ENCODE results near the gene GTF2H3.

The GTF2H3 gene

GRCh38 chr12:123645878-123646277 is 12.2 kb downstream of the GTF2H3 start:
- no peak for DNase-seq (ENCODE audit: low read depth)

- no peak for DNase-seq (ENCODE audit: low read depth)
Observed at GRCh38 chr12:123648401-123648800, 14.8 kb downstream of the GTF2H3 start.

- no peak for DNase-seq (ENCODE audit: low read depth)
Observed at GRCh38 chr12:123654129-123654701, 20.6 kb downstream of the GTF2H3 start.

DNA sequence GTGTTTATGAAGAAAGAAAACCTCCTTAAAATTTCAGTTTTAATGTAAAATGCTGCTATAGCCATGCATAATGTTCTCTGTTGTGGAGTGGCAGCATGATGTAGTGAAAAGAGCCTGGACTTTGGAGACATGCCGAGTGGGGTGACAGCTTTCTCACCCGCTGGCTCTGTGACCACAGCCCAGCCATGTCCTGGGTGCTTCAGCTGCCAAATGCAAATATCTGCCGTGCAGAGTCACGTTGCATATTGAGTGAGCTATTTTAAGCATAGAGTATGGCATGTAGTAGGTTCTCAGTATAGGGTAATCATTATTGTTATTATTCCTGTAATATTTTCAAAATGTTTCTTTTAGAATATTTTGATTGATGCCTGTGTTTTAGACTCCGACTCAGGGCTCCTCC is 21.8 kb downstream of the GTF2H3 start:
- DNase-seq (ENCODE audit: low read depth) = no peak

DNA sequence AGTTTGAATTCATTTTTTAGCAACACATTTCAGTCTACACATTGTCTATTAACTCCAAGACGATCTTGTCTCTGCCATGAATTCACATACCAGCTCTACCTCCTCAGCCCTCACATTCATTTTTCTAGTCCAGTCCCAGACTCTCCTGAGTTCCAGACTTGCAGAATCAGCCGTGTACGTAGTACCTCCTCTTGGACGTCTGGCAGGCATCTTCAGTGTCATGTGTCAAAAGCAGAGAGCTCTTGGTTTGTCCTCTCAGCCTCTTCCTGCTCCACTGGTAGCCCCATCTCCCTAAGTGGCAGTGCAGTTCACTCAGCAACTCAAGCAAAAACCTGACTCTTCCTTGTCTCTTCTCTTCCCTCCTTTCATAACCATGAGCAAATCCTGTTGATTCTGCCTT is 22.8 kb downstream of the GTF2H3 start:
- no peak for DNase-seq (ENCODE audit: low read depth)

GRCh38 chr12:123657211-123657610 is 23.6 kb downstream of the GTF2H3 start:
- DNase-seq (ENCODE audit: low read depth) = no peak

DNA sequence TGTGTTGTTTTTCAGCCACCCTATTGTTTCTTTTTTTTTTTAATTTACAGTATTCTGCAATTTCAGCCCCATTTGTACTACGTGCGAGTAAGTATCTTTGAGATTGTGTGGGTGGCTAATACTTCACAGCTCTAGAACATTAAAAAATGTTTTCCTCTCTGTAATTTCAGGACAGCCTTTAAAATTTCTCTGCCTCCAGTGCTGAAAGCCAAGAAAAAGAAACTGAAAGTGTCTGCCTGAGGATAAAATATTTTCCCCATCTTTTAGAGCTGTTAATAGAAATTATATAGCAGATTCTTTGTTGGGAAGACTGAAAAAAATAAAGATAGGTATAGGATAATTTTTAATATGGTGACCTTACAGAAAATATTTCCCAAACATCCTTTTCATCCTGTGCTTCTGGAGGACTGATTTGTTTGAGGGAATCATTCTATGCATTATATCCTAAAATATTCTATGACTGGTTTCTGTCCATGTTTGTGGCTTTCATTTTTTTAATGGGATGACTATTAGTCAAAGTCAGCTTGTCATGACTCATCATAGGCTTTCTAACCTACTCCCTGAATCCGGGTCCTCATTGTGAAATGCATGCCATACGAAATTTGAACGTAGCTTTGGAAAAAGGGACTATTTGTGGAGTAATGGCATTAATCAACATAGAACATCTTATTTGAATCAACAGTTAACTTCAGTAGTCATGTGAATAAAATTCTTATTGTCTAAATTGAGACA is 26.5 kb downstream of the GTF2H3 start:
- no peak for DNase-seq (ENCODE audit: low read depth)

- no peak for DNase-seq (ENCODE audit: low read depth)
Observed at GRCh38 chr12:123667771-123668170, 34.1 kb downstream of the GTF2H3 start.

GRCh38 chr12:123670882-123671728 is 37.5 kb downstream of the GTF2H3 start, which contains the start of gene TCTN2:
Gene TCTN2, plus strand, starts transcription at chr12:123671113. Its CDS starts 128 bp downstream, at chr12:123671241.
- DNase-seq (ENCODE audit: low read depth) = peak; percentile 93

- no peak for DNase-seq (ENCODE audit: low read depth)
Observed at GRCh38 chr12:123671876-123672275, 38.2 kb downstream of the GTF2H3 start.

- no peak for DNase-seq (ENCODE audit: low read depth)
Observed at GRCh38 chr12:123675436-123675835, 41.8 kb downstream of the GTF2H3 start.

- no peak for DNase-seq (ENCODE audit: low read depth)
Observed at GRCh38 chr12:123676616-123677320, 43.1 kb downstream of the GTF2H3 start.

DNA sequence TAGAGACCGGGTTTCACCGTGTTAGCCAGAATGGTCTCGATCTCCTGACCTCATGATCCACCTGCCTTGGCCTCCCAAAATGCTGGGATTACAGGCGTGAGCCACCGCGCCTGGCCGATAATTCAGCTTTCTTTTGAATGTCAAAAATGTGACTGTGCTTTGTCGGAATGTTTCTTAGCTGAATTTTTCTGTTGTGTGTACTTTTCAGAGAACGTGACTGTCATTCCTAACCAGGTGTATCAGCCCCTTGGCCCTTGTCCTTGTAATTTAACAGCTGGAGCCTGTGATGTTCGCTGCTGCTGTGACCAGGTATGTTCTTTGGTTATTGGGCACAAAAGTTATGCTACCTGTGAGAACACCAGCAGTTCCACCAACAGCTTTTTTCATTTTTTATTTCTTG is 45.4 kb downstream of the GTF2H3 start:
- no peak for DNase-seq (ENCODE audit: low read depth)

GRCh38 chr12:123681605-123682004 is 48.0 kb downstream of the GTF2H3 start:
- DNase-seq (ENCODE audit: low read depth) = no peak

DNA sequence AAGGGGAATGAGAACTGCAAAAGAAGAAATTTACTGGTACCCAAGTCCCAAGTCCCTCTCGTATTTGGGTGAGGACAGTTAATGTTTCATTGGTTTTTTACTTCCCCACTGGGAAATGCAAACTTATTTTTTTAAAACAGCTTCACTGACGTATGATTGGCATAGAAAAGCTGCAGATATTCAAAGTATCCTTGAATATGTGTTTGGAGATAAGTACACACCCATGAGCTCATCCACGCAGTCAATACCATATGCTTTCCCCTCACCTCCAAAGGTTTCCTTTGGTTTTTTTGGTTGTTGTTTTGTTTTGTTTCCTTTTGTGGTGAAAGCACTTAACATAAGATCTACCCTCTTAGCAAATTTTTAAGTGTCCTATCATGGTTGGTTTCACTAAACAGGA is 50.3 kb downstream of the GTF2H3 start:
- no peak for DNase-seq (ENCODE audit: low read depth)

DNA sequence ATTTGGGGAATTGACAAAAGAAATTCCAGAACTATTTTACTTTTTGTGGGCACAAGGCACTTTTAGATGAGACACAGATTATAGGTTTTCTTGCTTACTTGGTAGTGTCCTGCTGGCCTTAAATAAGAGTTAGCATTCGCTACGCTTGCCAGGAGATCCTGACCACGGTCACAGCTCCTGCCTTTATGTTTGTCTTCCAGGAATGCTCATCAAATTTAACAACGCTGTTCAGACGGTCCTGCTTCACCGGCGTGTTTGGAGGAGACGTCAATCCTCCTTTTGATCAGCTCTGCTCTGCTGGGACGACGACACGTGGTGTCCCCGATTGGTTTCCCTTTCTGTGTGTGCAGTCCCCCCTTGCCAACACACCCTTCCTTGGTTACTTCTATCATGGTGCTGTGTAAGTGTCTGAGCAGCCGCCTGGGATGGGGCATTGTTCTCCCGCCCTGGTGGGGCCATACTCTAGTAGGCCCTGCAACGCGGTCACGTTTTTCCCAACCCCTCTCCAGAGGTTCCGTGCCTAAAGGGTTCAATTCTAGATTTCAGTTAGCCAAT is 53.1 kb downstream of the GTF2H3 start:
- no peak for DNase-seq (ENCODE audit: low read depth)

DNA sequence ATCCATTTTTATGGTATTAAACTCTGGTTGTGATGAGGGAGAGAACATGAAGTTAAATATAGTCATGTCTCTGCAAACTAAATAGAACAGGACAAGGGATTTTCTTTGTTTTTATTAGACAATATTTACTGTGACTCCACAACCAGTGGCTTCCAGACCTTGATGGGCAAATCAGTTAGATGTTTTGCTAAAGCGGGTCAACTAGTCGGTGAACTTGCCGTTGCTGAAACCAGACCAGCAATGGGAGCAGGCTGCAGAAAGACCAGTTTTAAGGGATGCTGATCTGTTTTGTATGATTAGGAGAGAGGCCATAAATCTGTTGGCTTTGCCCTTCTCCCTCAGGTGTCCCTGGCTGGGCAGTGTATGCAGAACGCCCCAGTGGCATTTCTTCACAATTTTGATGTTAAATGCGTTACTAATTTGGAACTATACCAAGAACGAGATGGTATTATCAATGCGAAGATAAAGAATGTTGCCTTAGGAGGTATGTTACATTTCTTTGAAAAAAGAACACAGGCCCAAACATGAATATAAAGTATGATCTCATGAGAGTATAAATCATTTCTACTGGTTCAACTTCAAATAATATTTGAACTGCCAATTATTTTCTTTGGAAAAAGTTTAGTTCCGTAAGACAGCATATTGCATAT is 56.7 kb downstream of the GTF2H3 start:
- no peak for DNase-seq (ENCODE audit: low read depth)

- no peak for DNase-seq (ENCODE audit: low read depth)
Observed at GRCh38 chr12:123696207-123696606, 62.6 kb downstream of the GTF2H3 start.

- DNase-seq (ENCODE audit: low read depth) = no peak
Observed at GRCh38 chr12:123696646-123697045, 63.0 kb downstream of the GTF2H3 start.

DNA sequence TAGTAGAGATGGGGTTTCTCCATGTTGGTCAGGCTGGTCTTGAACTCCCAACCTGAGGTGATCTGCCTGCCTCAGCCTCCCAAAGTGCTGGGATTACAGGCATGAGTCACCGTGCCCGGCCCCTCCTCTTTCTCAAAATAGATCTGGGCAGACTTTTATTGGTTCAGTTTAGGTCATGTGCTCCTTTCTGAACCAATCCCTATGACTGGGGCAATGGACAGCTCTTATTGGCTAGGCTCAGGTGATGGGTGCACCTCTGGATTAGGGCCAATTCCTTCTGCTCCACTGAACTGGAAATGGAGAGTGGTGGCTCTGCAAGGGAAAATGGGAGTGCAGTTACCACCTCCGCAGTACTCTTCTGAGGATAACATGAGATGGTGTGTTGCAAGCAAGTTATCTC is 72.3 kb downstream of the GTF2H3 start:
- no peak for DNase-seq (ENCODE audit: low read depth)

DNA sequence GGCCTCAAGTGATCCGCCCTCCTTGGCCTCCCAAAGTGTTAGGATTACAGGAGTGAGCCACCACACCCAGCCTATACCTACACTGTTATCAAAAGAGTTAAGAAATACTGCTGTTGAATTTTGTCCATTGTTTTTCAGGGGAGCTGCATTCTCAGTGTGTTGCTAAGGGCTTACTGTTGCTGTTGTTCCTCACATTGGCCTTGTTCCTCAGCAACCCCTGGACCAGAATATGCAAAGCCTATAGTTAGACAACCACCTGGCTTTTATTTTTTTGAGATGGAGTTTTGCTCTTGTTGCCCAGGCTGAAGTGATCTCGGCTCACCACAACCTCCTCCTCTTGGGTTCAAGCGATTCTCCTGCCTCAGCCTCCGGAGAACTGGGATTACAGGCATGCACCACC is 73.8 kb downstream of the GTF2H3 start:
- no peak for DNase-seq (ENCODE audit: low read depth)

All from activated T-cell treated with anti-CD3 and anti-CD28 coated beads for 1 hour (primary cell).